HTR-8/SVneo (cell line): ENCODE measurements around the gene ANKDD1A.

Source experiments
- DNase-seq: peaks from one replicate; pipeline ENCODE4 v3.0.0; 2011; ENCODE audit warnings: low spot score, mixed read lengths; ENCODE audit not compliant: insufficient read length
- FAIRE-seq: peaks from 2 replicates; lab custom pipeline; 2011; peaks lifted over from hg19 to GRCh38; lab: Jason Lieb, UNC

The ANKDD1A gene

DNA sequence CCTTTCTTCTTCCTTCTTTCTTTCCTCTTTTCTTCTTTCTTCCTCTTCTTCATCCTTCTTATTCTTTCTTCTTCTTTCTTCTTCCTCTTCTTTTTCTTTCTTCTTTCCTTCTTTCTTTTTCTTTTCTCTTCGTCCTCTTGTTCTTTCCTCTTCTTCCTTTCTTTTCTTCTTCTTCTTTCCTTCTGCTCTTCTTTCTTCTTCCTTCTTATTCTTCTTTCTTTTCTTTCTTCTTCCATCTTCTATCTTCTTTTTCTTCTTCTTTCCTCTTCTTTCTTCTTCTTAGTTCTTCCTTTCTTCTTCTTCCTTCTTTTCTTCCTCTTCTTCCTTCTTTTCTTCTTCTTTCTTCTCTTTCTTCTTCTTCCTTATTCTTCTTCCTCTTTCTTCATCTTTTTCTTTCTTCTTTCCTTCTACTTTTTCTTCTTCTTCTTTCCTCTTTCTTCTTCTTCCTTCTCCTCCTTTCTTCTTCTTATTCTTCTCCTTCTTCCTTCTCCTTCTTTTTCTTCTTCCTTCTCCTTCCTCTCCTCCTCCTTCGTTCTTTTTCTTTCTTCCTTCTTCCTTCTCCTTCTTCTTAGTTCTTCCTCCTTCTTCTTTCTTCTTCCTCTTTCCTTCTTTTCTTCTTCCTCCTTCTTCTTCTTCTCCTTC is 40.2 kb downstream of the ANKDD1A start:
- no peak for FAIRE-seq
- no peak for DNase-seq

DNA sequence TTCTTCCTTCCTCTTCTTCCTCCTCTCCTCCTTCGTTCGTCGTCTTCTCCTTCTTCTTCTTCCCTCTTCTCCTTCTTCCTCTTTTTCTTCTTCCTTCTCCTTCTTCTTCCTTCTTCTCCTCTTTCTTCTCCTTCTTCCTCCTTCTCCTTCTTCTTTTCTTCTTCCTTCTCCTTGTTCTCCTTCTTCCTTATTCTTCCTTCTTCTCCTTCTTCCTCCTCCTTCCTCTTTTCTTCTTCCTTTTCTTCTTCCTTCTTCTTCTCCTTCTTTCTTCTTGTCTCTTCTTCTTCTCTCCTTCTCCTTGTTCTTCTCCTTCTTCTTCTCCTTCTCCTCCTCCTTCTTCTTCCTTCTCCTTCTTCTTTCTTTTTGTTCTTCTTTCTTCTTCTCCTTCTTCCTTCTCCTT is 42.7 kb downstream of the ANKDD1A start:
- DNase-seq, result no peak
- no peak for FAIRE-seq

DNA sequence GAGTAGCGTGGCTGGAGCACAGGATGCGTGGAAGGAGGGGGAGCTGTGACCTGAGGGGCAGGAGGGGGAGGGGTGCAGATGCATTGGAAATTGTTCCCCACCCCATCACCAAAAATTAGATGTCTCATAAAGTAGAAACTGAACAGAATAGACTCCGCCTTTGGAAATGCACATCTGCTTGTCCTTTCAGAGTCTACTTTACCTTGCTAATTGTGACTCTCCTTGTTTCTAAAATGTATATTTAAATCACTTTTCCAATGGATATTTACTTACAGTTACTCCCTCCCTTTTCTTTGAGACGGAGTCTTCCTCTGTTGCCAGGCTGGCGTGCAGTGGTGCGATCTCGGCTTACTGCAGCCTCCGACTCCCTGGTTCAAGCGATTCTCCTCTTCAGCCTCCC is 47.4 kb downstream of the ANKDD1A start:
- FAIRE-seq, result no peak
- DNase-seq, result no peak

GRCh38 chr15:64960153-64960552 is 48.5 kb downstream of the ANKDD1A start:
- FAIRE-seq, result no peak
- DNase-seq, result no peak

DNA sequence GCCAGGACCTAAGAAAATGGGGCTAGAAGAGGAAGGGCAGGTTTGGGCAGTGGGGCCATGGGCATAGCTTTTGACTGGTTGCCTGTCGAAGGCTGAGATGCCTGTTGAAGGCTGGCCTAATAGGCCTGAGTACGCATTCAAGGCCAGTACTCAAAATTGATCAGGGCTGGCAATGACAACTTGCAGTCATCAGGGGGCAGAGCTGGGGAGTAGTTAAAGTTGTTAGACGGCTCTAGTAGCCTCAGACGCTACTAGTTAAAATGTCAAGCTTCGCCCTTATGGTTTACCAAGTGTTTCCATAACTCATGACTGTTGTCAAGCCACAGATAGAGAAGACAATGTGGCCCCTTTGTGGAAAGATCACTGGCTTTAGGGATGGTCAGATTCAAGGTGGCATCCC is 49.3 kb downstream of the ANKDD1A start:
- no peak for DNase-seq
- no peak for FAIRE-seq

DNA sequence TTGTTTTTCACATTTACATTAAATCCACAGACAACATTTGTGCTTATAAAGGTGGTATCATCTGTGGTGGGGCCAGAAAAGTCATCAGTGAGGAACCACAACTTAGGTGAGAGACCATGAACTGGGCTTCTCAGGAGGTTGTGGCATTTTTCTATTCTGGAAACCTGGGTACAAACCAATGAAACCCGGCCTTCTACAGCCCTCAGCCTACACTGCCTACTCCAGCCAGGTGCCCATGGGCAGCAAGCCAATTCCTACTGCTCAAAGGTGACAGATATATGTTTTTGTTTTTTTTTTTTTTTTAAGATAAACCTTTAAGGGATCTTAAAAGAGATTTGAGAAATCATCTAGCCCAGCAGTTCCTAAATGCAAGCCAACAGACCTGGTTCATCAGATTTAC is 57.7 kb downstream of the ANKDD1A start:
- DNase-seq (no peak), FAIRE-seq (no peak)

- FAIRE-seq (no peak), DNase-seq (no peak)
Measured at GRCh38 chr15:64970698-64971097, 59.0 kb downstream of the ANKDD1A start.

DNA sequence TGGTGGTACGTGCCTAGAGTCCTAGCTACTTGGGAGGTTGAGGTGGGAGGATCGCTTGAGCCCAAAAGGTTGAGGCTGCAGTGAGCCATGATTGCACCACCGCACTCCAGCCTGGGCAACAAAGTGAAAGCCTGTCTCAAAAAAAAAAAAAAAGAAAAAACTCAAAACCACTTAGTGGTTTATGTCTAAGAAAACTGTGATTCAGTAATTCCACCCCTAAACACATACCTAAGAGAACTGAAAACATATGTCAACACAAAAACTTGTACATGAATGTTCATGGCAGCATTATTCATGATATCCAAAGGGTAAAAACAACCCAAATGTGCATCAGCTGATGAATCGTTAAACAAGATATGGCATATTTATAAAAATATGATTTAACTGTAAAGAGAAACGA is 63.7 kb downstream of the ANKDD1A start:
- DNase-seq (no peak), FAIRE-seq (no peak)

DNA sequence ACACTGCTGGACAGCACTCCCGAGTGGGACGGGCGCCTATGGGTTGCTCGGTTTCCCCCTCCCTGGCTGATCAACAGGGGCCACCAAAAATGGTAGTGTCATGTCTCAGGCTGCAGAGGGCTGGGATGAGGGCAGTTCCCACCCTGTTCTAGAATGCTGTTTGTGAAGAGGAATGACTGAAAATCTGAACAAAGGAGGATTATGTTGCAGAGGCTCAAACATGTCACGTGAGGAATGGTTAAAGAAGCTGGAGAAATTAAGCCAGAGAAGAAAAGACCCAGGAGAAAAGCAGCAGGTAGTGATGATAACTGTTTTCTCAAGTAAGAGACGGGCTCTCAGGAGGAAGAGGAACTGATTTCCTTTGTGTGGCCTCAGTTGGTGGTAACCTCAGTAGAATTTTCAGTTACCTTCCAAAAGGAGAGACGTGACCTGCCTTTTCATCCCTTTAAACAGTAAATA is 67.6 kb downstream of the ANKDD1A start:
- DNase-seq (no peak), FAIRE-seq (no peak)

GRCh38 chr15:64981812-64982431 is 70.2 kb downstream of the ANKDD1A start:
- FAIRE-seq (no peak), DNase-seq (no peak)

GRCh38 chr15:64982472-64982871 is 70.8 kb downstream of the ANKDD1A start:
- no peak for DNase-seq
- no peak for FAIRE-seq

GRCh38 chr15:64985366-64986033 is 73.8 kb downstream of the ANKDD1A start:
- FAIRE-seq (no peak), DNase-seq (no peak)

DNA sequence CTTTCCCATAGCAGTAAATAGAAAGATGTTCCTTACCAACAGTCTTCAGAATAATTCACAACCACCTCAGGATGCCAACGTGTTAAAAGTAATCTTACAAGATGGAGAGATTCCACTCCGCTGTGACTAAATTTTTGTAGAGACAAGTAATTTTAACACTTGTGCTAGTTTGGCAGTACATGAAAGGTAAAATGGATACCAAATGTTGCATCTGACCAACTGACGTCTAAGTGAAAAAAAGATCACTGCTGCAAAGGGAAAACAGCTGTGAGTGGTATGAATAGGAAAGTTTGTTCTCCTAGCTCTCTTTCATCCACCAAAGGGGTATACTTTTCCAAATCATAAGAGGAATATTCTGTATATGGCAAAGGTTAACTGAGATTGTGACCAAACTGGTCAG is 75.4 kb downstream of the ANKDD1A start:
- no peak for DNase-seq
- no peak for FAIRE-seq

DNA sequence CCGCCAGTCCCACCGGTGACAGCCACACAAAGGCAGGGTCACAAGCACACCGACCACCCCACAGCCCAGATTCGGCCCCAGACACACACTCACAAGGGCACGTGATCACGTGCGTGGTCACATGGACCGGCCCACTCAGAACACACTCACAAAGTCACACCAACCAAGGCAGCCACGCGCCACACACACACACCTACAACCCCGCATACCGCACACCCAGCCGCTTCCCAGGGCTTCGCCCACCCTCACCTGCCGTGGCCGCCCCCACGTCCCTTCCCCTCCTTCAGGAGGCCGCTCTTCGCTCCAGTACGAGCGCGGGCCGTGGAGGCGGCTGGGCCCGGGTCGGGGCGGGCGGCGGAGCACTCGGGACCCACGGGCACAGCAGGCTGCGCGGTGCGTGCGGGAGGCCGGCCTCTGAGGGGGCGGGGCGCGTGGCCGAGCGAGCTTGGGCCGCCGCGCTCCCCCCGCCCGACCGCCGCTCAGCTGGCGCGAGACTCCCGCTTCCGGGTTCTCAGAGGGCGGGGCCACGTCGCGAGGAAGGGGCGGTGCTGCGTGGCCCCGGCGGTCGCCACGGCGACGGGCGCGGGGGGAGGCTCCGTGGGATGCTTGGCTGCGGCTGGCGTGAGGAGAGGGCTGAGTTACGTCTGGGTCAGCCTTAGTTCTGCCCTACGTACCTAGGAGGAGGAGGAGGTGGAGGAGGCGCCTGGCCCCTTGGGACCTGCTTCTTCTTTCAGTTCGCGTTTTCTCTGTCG is 77.9 kb downstream of the ANKDD1A start, which contains the start of gene SPG21:
Gene SPG21, minus strand, starts transcription at position 499 of the 752 bp plus-strand sequence. CDS start 6,345 bp downstream, outside the sequence.
- FAIRE-seq, result peak; percentile 80
- peak; percentile 93 for DNase-seq

DNA sequence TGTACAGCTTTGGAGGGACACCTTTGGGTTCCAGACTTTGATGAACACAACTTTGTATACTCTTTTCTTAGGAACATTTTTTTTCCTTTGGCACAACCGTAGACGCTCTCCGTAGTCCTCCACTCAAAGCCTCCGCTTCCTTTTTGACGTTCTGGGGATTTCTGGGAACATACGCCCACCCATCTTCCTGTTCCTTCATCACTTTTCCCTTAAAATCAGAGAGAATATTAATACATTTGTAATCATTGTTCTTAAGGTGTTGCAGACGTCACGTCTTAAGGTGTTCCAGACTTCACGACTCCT is 78.4 kb downstream of the ANKDD1A start:
- DNase-seq (peak; percentile 12), FAIRE-seq (no peak)

GRCh38 chr15:64991536-64992135 is 79.9 kb downstream of the ANKDD1A start:
- FAIRE-seq, result no peak
- DNase-seq, result no peak

GRCh38 chr15:64993290-64993689 is 81.6 kb downstream of the ANKDD1A start:
- no peak for FAIRE-seq
- DNase-seq, result no peak

GRCh38 chr15:64997066-64997465 is 85.4 kb downstream of the ANKDD1A start:
- DNase-seq (no peak), FAIRE-seq (no peak)

GRCh38 chr15:64997745-64998375 is 86.2 kb downstream of the ANKDD1A start:
- DNase-seq, result no peak
- no peak for FAIRE-seq

DNA sequence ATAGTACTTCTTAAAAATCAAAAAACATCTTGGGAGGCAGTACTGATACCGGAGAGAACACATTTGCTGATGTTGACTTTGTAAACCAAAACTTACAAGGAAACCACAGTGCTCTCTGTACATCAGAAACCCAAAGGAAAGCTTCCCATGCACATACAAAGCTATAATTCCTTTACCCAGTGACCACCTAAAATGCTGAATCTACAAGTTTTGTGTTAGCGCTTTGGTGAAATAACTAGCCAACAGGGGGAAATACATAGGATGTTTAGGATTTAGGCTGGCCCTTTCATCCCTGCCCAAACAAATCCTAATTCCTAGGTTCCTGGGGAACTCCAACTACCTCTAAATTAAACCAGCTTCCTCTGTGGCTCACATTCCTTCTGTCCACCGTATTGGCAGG is 93.3 kb downstream of the ANKDD1A start:
- DNase-seq, result no peak

More for the DNA sequence above, 93.3 kb downstream of the ANKDD1A start:
- no peak for FAIRE-seq
